Amygdala (tissue), 56 donors: ENCODE results near the gene CCL28.
"Not testable (repeated sequence)": the region's sequence is repeated elsewhere in the genome, so short reads cannot be mapped to it uniquely, and the experiment has no call there.

Experiments used
- DNase-seq, 56 donors: peaks; one replicate each; lab custom pipeline; 2025; lab: John Stamatoyannopoulos, UW

Gene CCL28

GRCh38 chr5:43412156-43412555, at the start of gene CCL28:
CCL28 (minus strand) TSS chr5:43412391; CDS start chr5:43412316, 75 bp downstream.
- no peak for DNase-seq

GRCh38 chr5:43461066-43461465, 48.9 kb upstream of the CCL28 start:
- DNase-seq = no peak

- no peak for DNase-seq
Observed at GRCh38 chr5:43456556-43456955, 44.4 kb upstream of the CCL28 start.

GRCh38 chr5:43441575-43441974, 29.4 kb upstream of the CCL28 start:
- DNase-seq = not testable (repeated sequence)

- DNase-seq = no peak
Observed at GRCh38 chr5:43437062-43437660, 25.0 kb upstream of the CCL28 start.

- no peak for DNase-seq
Observed at GRCh38 chr5:43433382-43433781, 21.2 kb upstream of the CCL28 start.

GRCh38 chr5:43432486-43433375, 20.5 kb upstream of the CCL28 start:
- DNase-seq = peak in 2 of 56 donors; percentile 6 to 46

GRCh38 chr5:43429706-43430105, 17.5 kb upstream of the CCL28 start:
- DNase-seq = no peak

GRCh38 chr5:43429016-43429415, 16.8 kb upstream of the CCL28 start:
- DNase-seq = no peak

- DNase-seq = no peak
Observed at GRCh38 chr5:43427306-43427705, 15.1 kb upstream of the CCL28 start.

- no peak for DNase-seq
Observed at GRCh38 chr5:43425983-43426382, 13.8 kb upstream of the CCL28 start.

GRCh38 chr5:43423086-43423485, 10.9 kb upstream of the CCL28 start:
- not testable (repeated sequence) for DNase-seq

- no peak for DNase-seq
Observed at GRCh38 chr5:43422143-43422542, 10.0 kb upstream of the CCL28 start.

GRCh38 chr5:43421450-43422133, 9.4 kb upstream of the CCL28 start:
- no peak for DNase-seq

GRCh38 chr5:43420241-43420640, 8.1 kb upstream of the CCL28 start:
- no peak for DNase-seq

- DNase-seq = no peak
Observed at GRCh38 chr5:43418561-43418960, 6.4 kb upstream of the CCL28 start.

- no peak for DNase-seq
Observed at GRCh38 chr5:43416803-43417394, 4.7 kb upstream of the CCL28 start.

GRCh38 chr5:43415935-43416802, 4.0 kb upstream of the CCL28 start:
- no peak for DNase-seq

GRCh38 chr5:43413966-43414365, 1.8 kb upstream of the CCL28 start:
- no peak for DNase-seq

- no peak for DNase-seq
Observed at GRCh38 chr5:43412644-43413043, 453 bp upstream of the CCL28 start.
